HCT116 (cell line): Measurements from ENCODE around the gene PDE12. TPM values are rescaled to one million over a fixed set of nuclear protein-coding genes. Genes with fewer than 3 reads are reported as not detected.

Source experiments
- ATAC-seq: fragments of 200-7000 bp; cut with Tn5 transposase; 2 replicates; pipeline ENCODE4 v1.9.1; 2020; ENCODE audit warnings: mild to moderate bottlenecking, moderate library complexity
- BruUV-seq: library from RNA; stranded (reverse); fragments of 400-500 nt; replicated peaks from 2 replicates; lab custom pipeline; 2021; lab: Mats Ljungman, UMichigan
- CTCF ChIA-PET: fragments of 300-600 bp; sonication (Branson Sonifier 250); formaldehyde crosslinking; loops from one replicate; lab custom pipeline; 2021; ENCODE audit warnings: antibody characterized with exemption; lab: Charles Lee
- POLR2A ChIA-PET: fragments of 300-600, 350-600 bp; sonication (Branson Sonifier 250); formaldehyde crosslinking; loops from one replicate; lab custom pipeline; 2021; ENCODE audit warnings: antibody characterized with exemption; lab: Charles Lee
- RAD21 ChIA-PET, 2 experiments: fragments of 300-600 bp; sonication (Branson Sonifier 250); formaldehyde crosslinking; loops; one replicate each; lab custom pipeline; 2023; ENCODE audit warnings: low total read pairs in 2 of 2; ENCODE audit not compliant: uncharacterized antibody in 2 of 2, unreplicated experiment in 2 of 2, low non-redundant PET in 1 of 2; lab: Charles Lee
- DNase-seq: peaks from one replicate; pipeline ENCODE4 v3.0.0-alpha.2; 2010; ENCODE audit warnings: low read depth, low spot score
- H2AFZ ChIP-seq: fragments of 200-600 bp; shearing (Covaris generic), sonication (generic); 2 replicates; pipeline ENCODE4 v1.6.1; 2017; ENCODE audit warnings: low read depth, mixed run types, mixed read lengths, antibody characterized with exemption, low read length; ENCODE audit not compliant: poor library complexity, severe bottlenecking
- H3K27ac ChIP-seq: 2 replicates; pipeline ENCODE4 v1.5.1; 2012; ENCODE audit warnings: low read depth, low read length
- H3K27me3 ChIP-seq: fragments of 200-600 bp; sonication (generic); 2 replicates; pipeline ENCODE4 v1.6.1; 2016; ENCODE audit warnings: mixed run types, low read length, mixed read lengths; ENCODE audit not compliant: insufficient read depth
- H3K36me3 ChIP-seq, 2 experiments: fragments of 200-500 bp in 1 of 2; fragments of 200-600 bp in 1 of 2; sonication (Bioruptor generic) in 1 of 2; sonication (generic) in 1 of 2; 2 replicates each; pipeline versions ENCODE4 v1.5.1 to v1.6.1; 2014 to 2016; ENCODE audit warnings: low read length in 2 of 2, inconsistent platforms in 1 of 2, mixed read lengths in 1 of 2, mixed run types in 1 of 2; ENCODE audit not compliant: insufficient read depth in 2 of 2, control insufficient read depth in 1 of 2
- H3K4me1 ChIP-seq, 2 experiments: fragments of 200-600 bp in 1 of 2; sonication (generic) in 1 of 2; 2 replicates each; pipeline versions ENCODE4 v1.5.1 to v1.6.1; 2012 to 2017; ENCODE audit warnings: low read length in 2 of 2, inconsistent platforms in 1 of 2, mild to moderate bottlenecking in 1 of 2, mixed read lengths in 1 of 2, mixed run types in 1 of 2, moderate library complexity in 1 of 2; ENCODE audit not compliant: insufficient read depth in 2 of 2, control insufficient read depth in 1 of 2
- H3K4me2 ChIP-seq: fragments of 200-600 bp; sonication (generic); 2 replicates; pipeline ENCODE4 v1.6.1; 2017; ENCODE audit warnings: mixed run types, low read length, mixed read lengths
- H3K4me3 ChIP-seq, 2 experiments: fragments of 200-600 bp in 1 of 2; sonication (generic) in 1 of 2; replicated peaks in 1 of 2; 2 replicates each; pipeline ENCODE4 v1.5.1; 2011 to 2016; ENCODE audit warnings: low read length in 2 of 2, control low read depth in 1 of 2, low read depth in 1 of 2, mild to moderate bottlenecking in 1 of 2, mixed read lengths in 1 of 2, mixed run types in 1 of 2
- H3K79me2 ChIP-seq: fragments of 200-600 bp; sonication (generic); 2 replicates; pipeline ENCODE4 v1.6.1; 2017; ENCODE audit warnings: mild to moderate bottlenecking, mixed run types, low read length, moderate library complexity, mixed read lengths; ENCODE audit not compliant: insufficient read depth
- H3K9ac ChIP-seq: fragments of 200-600 bp; sonication (generic); 2 replicates; pipeline ENCODE4 v1.6.1; 2016; ENCODE audit warnings: low read length, mixed read lengths
- H3K9me2 ChIP-seq: fragments of 200-600 bp; sonication (generic), shearing (Covaris generic); 2 replicates; pipeline ENCODE4 v1.6.1; 2017; ENCODE audit warnings: mixed run types, mild to moderate bottlenecking, moderate library complexity; ENCODE audit not compliant: insufficient read depth
- H3K9me3 ChIP-seq, 2 experiments: fragments of 200-500 bp in 1 of 2; fragments of 200-600 bp in 1 of 2; sonication (Bioruptor generic) in 1 of 2; sonication (generic) in 1 of 2; 2 replicates each; pipeline ENCODE4 v1.6.1; 2014 to 2017; ENCODE audit warnings: low read length in 2 of 2, mixed read lengths in 2 of 2, inconsistent platforms in 1 of 2, low read depth in 1 of 2, mild to moderate bottlenecking in 1 of 2, mixed run types in 1 of 2, moderate library complexity in 1 of 2; ENCODE audit not compliant: control insufficient read depth in 1 of 2, insufficient read depth in 1 of 2
- H4K20me1 ChIP-seq: fragments of 200-600 bp; sonication (generic), shearing (Covaris generic); 2 replicates; pipeline ENCODE4 v1.6.1; 2017; ENCODE audit warnings: mixed run types, mild to moderate bottlenecking, moderate library complexity; ENCODE audit not compliant: insufficient read depth
- JUND ChIP-seq: IDR thresholded peaks from 2 replicates; pipeline ENCODE4 v1.6.1; 2012
- POLR2A ChIP-seq: IDR thresholded peaks from 2 replicates; pipeline ENCODE4 v1.7.0; 2011; ENCODE audit warnings: borderline replicate concordance; ENCODE audit not compliant: insufficient read depth, insufficient read length; ENCODE audit errors: extremely low read depth
- SP1 ChIP-seq: IDR thresholded peaks from 2 replicates; pipeline ENCODE4 v1.6.1; 2012; ENCODE audit warnings: low read depth
- SRF ChIP-seq: IDR thresholded peaks from 2 replicates; pipeline ENCODE4 v1.6.1; 2012; ENCODE audit warnings: low read depth
- ZNF274 ChIP-seq: fragments of 200-500 bp; sonication (Bioruptor generic); IDR thresholded peaks from 2 replicates; pipeline ENCODE4 v1.6.1; 2014; ENCODE audit warnings: mild to moderate bottlenecking, low read depth, low read length, inconsistent platforms
- intact Hi-C: fragments of 100-400 bp; cut with micrococcal nuclease; formaldehyde crosslinking; loops from 2 replicates; pipeline ENCODE4 v1.10.0; 2022
- total RNA-seq: library from RNA; stranded (reverse); gene quantifications from one replicate; pipeline ENCODE4 v1.2.1, GENCODE V29; 2021; ENCODE audit not compliant: unreplicated experiment

The PDE12 gene
- total RNA-seq, 1 experiment from 2014 or later, result 28.3 TPM

GRCh38 chr3:57544181-57545125 is 11.6 kb upstream of the PDE12 start, which contains the start of gene DNAH12 (continued):
- TF ChIP-seq JUND, result no peak

GRCh38 chr3:57545636-57546268 is 10.3 kb upstream of the PDE12 start:
- ATAC-seq (no peak), DNase-seq (no peak)
- Histone ChIP-seq H3K79me2 (no peaks in the 10 kb centered on the region), H3K4me3 (no peak overlapping the region), H3K9me3 (no peaks in the 10 kb centered on the region), H3K36me3 (no peaks in the 10 kb centered on the region), H3K27ac (no peak overlapping the region), H3K9ac (no peak overlapping the region), H3K4me2 (no peak overlapping the region), H3K9me2 (no peaks in the 10 kb centered on the region), H3K4me1 (peaks cover 0 to 5% of the 10 kb centered on the region in 2 experiments; a peak in 1 of 4 replicates), H4K20me1 (no peaks in the 10 kb centered on the region), H3K27me3 (no peaks in the 10 kb centered on the region), H2AFZ (no peak overlapping the region)
- ChIA-PET CTCF (no interaction called here), POLR2A (no interaction called here), RAD21 (no interaction called here)
- BruUV-seq, result no TSS peak
- intact Hi-C loops, result no loop called here
- TF ChIP-seq ZNF274, result no peak
- TF ChIP-seq SRF, result no peak
- TF ChIP-seq POLR2A, result no peak

- H3K4me1 ChIP-seq, result peaks cover 0 to 5% of the 10 kb centered on the region in 2 experiments; a peak in 1 of 4 replicates
- no peak overlapping the region for H3K27ac ChIP-seq
- H3K4me3 ChIP-seq, result no peak overlapping the region
- no peaks in the 10 kb centered on the region for H4K20me1 ChIP-seq
- DNase-seq, result no peak
- ChIA-PET CTCF (no interaction called here), POLR2A (no interaction called here), RAD21 (no interaction called here)
- H3K9me3 ChIP-seq, result no peaks in the 10 kb centered on the region
- TF ChIP-seq SP1, result no peak
- H3K27me3 ChIP-seq, result no peaks in the 10 kb centered on the region
- no peak for ATAC-seq
- intact Hi-C loops, result no loop called here
- H3K79me2 ChIP-seq, result no peaks in the 10 kb centered on the region
- no peaks in the 10 kb centered on the region for H3K9me2 ChIP-seq
- H3K9ac ChIP-seq, result no peak overlapping the region
- no peak overlapping the region for H2AFZ ChIP-seq
- BruUV-seq, result no TSS peak
- no peaks in the 10 kb centered on the region for H3K36me3 ChIP-seq
- H3K4me2 ChIP-seq, result no peak overlapping the region
Observed at GRCh38 chr3:57546616-57547015, 9.5 kb upstream of the PDE12 start.
